Measurements from ENCODE around the gene OAT. TPM values are rescaled to one million over a fixed set of nuclear protein-coding genes. Genes with fewer than 3 reads are reported as not detected.

The OAT gene
- total RNA-seq, 1 experiment from 2014 or later: 101 TPM

- no peak for DNase-seq (ENCODE audit: low read depth)
Measured at GRCh38 chr10:124353896-124354295, 64.8 kb downstream of the OAT start.

GRCh38 chr10:124353091-124353815, 65.5 kb downstream of the OAT start:
- DNase-seq (ENCODE audit: low read depth): no peak

DNA sequence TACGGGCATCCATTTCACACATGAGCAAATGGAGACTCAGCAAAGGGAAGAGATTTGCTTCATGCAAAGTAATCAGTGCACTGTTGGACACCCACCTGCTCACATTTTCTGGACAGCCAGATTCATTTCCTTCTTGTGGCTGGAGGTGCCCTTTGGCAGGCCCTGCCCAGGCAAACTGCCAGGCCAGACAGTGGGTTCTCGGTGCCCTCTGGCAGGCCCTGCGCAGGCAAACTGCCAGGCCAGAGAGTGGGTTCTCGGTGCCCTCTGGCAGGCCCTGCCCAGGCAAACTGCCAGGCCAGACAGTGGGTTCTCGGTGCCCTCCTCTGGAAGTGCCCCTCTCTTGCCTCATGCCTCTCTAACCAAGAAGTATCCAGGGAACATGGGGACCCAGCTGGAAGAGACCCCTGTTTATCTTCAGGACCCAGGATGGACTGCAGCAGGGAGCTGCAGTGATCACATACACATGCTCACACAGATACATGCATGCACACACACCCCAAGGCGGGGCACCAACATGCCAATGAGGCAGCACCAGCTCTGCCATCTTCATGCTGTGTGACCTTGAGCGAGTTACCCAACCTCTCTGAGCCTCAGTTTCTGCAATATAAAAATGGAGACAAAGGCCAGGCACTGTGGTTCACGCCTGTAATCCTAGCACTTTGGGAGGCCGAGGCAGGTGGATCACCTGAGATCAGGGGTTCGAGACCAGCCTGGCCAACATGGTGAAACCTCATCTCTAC, 67.1 kb downstream of the OAT start:
- DNase-seq (ENCODE audit: low read depth): no peak

DNA sequence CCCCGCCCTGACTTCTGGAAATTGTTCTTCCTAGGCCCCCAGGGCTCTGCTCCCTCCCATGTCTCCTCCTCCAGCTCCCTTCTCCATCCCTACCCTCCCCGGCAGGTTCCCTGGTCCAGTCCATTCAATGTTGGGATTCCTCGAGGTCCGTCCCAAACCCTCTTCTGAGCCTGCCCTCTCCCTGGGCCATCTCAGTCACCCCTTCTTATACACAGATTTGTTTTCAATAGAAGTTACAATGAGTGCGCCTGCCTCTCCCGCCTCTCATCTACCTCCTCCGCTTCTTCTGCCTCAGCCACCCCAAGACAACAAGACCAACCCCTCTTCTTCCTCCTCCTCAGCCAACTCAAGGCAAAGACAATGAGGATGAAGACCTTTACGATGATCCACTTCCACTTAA, 67.9 kb downstream of the OAT start:
- no peak for DNase-seq (ENCODE audit: low read depth)

DNA sequence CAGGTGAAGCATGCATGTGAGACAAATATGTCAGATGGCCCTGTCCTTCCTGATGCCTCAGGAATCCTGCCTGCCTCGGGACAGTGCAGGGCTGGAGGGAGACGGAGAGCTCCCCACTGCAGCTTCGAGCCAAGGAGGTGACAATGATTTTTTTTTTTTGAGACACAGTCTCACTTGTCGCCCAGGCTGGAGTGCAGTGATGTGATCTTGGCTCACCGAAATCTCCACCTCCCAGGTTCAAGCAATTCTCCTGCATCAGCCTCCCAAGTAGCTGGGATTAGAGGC, 68.8 kb downstream of the OAT start:
- no peak for DNase-seq (ENCODE audit: low read depth)

- DNase-seq (ENCODE audit: low read depth): no peak
Measured at GRCh38 chr10:124349231-124349995, 69.3 kb downstream of the OAT start.

GRCh38 chr10:124348801-124349200, 69.9 kb downstream of the OAT start:
- DNase-seq (ENCODE audit: low read depth): no peak

DNA sequence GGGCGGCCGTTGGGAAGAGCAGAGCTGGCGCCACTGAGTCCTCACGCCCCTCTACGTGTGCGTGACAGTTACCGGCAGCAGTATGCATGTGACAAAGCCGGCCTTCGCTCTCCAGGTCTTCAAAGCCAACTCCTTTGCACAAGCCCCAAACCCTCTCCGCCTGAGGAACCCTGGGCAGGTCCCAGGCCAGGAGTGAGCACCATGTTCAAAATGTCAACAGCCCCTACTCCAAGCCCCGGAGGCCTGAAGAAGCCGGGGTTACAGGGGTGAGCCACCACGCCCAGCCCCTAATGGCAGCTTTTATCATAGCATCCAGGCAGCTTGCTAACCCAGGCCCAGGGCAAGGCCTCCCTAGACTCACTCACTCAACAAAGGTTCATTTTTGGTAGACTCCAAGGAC, 70.8 kb downstream of the OAT start:
- no peak for DNase-seq (ENCODE audit: low read depth)

Other genes with a start within 250 kb of the OAT start
- not detected in 2 replicates for gene NKX1-2, start 31.1 kb upstream of the OAT start, total RNA-seq (2014; rRNA removed; shearing (Covaris generic))
- gene LHPP, start 42.9 kb upstream of the OAT start, total RNA-seq (2014; rRNA removed; shearing (Covaris generic)): 2.6 and 6.0 TPM in 2 replicates